Measurements from ENCODE around the gene ADGRL3.

- TF ChIP-seq CTCF (IDR thresholded peaks at IDR 0.05; ENCODE audit: insufficient read depth, low read length, poor library complexity, severe bottlenecking) (no peak), EZH2phosphoT487 (conservative IDR thresholded peaks at IDR 0.05; ENCODE audit: low read length) (no peak)
Measured at GRCh38 chr4:61985426-61985825, 785.3 kb downstream of the ADGRL3 start.
